Brain microvascular endothelial cell (primary cell): Measurements from ENCODE around the gene HSF5.
A peak's percentile ranks its signal among the peaks of the same experiment; 100 is the strongest.

ENCODE experiments used
- DNase-seq: peaks from one replicate; pipeline ENCODE4 v3.0.0-alpha.2; 2020
- H3K27ac ChIP-seq: fragments of 250-450 bp; sonication (Bioruptor Pico); 2 replicates; pipeline ENCODE4 v1.5.1; 2020; ENCODE audit warnings: mild to moderate bottlenecking, moderate library complexity
- H3K27me3 ChIP-seq: fragments of 250-450 bp; sonication (Bioruptor Pico); replicated peaks from 2 replicates; pipeline ENCODE4 v1.5.1; 2020; ENCODE audit warnings: mild to moderate bottlenecking
- H3K36me3 ChIP-seq: fragments of 250-450 bp; sonication (Bioruptor Pico); replicated peaks from 2 replicates; pipeline ENCODE4 v1.5.1; 2020; ENCODE audit warnings: mild to moderate bottlenecking
- H3K4me3 ChIP-seq: 2 replicates; pipeline ENCODE4 v1.5.1; 2011; ENCODE audit warnings: low read depth, mild to moderate bottlenecking, control low read depth, low read length, moderate library complexity
- in situ Hi-C: cut with HindIII; loops from 2 replicates; pipeline ENCODE4 v1.10.0; 2017; ENCODE audit warnings: low sequenced_read_pairs, low pct_ligation_motif_present
- TF ChIP-seq, protein P1 (sequence below): IDR thresholded peaks from 2 replicates; pipeline ENCODE4 v1.5.1; 2011; ENCODE audit warnings: low read depth, mild to moderate bottlenecking, moderate library complexity, low read length, control low read depth, inconsistent platforms; ENCODE audit errors: missing control alignments

Gene HSF5

DNA sequence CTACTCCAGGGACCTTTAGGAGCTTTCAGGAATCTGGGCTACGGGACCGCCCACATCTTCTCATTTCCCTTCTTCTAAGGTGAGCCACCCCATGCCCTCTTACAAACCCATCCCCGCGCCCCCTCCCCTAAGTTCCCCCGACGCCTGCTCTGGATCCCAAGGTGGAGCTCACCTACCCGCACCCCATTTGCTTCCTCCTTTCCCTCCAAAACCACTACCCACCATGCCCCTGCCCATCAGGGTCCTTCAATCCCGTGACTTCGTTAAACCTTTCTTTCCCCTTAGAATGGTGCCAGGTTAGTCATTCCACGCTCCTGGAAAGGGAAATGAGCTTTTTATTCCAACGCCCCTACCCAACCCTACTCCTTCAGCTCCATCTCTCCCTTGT is 26.6 kb upstream of the HSF5 start:
- no peak for DNase-seq
- in situ Hi-C loops, result no loop called here
- TF ChIP-seq, protein P1, sequence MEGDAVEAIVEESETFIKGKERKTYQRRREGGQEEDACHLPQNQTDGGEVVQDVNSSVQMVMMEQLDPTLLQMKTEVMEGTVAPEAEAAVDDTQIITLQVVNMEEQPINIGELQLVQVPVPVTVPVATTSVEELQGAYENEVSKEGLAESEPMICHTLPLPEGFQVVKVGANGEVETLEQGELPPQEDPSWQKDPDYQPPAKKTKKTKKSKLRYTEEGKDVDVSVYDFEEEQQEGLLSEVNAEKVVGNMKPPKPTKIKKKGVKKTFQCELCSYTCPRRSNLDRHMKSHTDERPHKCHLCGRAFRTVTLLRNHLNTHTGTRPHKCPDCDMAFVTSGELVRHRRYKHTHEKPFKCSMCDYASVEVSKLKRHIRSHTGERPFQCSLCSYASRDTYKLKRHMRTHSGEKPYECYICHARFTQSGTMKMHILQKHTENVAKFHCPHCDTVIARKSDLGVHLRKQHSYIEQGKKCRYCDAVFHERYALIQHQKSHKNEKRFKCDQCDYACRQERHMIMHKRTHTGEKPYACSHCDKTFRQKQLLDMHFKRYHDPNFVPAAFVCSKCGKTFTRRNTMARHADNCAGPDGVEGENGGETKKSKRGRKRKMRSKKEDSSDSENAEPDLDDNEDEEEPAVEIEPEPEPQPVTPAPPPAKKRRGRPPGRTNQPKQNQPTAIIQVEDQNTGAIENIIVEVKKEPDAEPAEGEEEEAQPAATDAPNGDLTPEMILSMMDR, result no peak
- no peaks in the 10 kb centered on the region for H3K27me3 ChIP-seq
- H3K4me3 ChIP-seq, result peak overlapping the region; percentile 73
- H3K36me3 ChIP-seq, result peaks cover 18% of the 10 kb centered on the region
- H3K27ac ChIP-seq, result no peak overlapping the region

DNA sequence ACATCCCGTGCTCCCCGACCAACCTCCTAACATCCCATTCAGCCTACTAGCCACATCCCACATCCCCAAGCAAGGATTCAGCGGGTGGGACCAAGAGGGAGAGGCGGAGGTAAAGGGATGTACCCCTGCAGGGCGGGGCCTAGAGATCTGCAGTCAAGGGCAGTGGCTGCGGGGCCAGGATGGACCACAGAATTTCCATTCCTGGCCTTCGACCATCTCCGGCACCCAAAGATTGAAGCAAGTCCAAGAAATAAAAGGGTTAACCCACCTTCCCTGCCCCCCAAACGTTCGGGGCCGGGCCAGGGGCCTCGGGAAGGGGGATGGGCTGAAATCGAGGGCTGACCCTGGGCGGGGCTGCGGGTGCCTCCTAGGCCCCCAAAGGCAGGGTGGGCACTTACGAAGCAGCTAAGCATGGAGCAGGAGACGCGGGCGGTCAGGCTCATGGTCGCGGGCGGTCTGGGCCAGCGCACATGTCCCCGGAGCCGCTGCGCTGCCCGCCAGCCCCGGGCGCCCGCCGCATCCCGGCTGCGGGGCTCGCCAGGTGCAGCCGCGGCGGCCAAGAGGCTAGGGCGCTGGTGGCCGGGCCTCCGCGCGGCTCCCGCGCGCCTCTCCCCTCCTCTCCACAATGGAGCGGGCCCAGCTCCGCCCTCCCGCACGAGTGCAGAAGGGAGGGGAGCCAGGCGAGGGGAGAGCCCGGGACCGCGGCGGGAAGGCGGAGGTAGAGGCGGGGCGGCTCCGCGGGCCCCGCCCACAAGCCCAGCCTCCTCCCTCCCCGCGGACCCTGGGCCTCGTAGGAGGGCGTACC is 26.0 kb upstream of the HSF5 start, which contains the start of gene MTMR4:
Gene MTMR4, minus strand, starts transcription at position 674 of the 805 bp plus-strand sequence. Its CDS starts 231 bp downstream, at position 443.
- TF ChIP-seq, protein P1, result no peak
- Histone ChIP-seq H3K27ac (no peak within 1 kb of the TSS), H3K27me3 (no peaks in the 10 kb centered on the region), H3K4me3 (peak within 1 kb of the TSS; percentile 73), H3K36me3 (peaks cover 22% of the 10 kb centered on the region)
- peak; percentile 18 for DNase-seq
- in situ Hi-C loops, result no loop called here

DNA sequence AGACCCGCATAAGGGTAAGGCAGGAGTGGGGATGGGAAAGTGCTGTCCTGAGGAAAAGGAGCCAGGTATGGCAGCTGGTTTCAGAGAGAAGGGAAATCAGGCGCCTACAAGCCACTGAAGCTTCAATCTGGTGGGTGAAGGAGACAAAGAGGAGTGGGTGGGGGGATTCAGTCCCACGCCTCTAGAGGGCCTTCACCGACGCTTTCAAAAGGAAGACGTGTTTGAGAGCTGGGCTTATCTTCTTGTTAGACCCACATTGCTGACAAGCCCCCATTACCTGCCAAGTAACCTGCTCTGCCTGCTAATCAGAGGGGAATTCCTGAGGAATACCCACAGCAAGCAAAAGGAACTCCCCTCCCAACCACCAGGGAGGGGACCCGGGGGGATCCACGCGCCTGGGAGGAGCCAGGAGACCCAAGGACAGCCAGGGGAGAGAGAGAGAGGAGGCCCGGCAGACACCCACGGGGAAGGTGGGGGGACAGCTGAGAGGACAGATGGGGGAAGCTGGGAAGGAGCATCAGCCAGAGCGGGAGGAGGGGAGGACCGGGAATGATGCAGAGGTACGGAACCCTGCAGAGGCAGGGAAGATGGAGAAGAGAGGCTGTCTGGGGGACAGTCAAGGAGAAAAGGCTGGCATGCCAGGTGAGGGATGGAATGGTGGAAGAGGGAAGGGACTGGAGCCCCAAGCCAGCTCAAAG is 25.2 kb upstream of the HSF5 start:
- Histone ChIP-seq H3K27me3 (no peaks in the 10 kb centered on the region), H3K27ac (no peak overlapping the region), H3K4me3 (peak overlapping the region; percentile 73), H3K36me3 (peaks cover 22% of the 10 kb centered on the region)
- TF ChIP-seq, protein P1, result no peak
- in situ Hi-C loops, result no loop called here
- DNase-seq, result no peak

DNA sequence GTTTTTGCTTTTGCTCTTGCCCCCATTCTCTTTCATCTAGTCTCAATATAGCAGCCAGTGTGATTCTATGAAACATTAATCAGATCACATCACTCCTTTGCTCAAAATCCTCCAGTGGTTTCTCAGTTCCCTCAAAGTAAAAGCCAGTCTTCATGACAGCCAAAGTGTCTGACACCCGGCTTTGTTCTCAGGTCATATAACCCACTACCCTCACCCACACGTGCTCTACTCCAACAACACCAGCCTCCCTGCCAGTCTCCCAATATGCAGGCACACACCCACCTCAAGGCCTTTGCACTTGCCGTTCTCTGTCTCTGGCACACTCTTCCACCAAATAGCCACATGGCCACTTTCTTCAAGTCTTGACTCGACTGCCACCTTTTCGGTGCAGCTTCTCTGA is 21.9 kb upstream of the HSF5 start:
- TF ChIP-seq, protein P1, result no peak
- in situ Hi-C loops, result no loop called here
- Histone ChIP-seq H3K27ac (no peak overlapping the region), H3K4me3 (no peak overlapping the region), H3K36me3 (peaks cover 25% of the 10 kb centered on the region), H3K27me3 (no peaks in the 10 kb centered on the region)
- DNase-seq, result no peak

DNA sequence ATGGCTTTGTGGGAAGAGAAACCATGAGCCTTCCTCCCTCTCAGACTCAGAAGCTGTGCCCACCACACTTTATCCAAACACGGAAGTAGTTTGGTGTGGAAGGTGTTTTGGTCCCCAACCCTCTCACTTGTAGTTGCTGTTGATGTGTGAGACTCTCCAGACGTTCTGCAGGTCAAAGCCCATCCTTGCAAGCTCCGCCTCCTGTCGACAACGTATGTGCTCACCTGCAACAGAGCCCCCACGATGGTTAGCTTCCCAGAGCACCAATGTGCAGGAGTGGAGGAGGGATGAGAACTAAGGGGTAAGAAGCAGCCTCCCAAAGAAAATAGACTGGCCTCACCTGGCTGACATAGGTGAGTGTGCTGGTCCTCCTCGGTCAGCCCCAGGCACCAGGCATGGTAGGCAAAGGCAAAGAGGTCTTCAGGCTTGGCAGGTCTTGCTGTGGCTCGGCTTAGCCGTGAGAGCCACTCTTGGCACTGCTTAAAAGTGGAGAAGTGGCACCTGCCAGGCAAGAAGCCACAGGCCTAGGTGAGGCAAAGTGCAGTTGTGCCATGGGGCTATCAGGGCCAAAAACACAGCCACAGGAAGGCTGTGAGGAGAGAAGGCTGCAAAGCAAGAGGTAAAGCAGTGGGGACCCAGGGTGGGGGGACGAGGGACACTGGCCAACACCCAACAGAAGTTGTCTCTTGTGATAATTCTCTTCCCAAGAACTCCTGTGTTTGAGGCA is 20.3 kb upstream of the HSF5 start:
- H3K4me3 ChIP-seq, result no peak overlapping the region
- TF ChIP-seq, protein P1, result no peak
- no peaks in the 10 kb centered on the region for H3K27me3 ChIP-seq
- no peak overlapping the region for H3K27ac ChIP-seq
- DNase-seq, result no peak
- H3K36me3 ChIP-seq, result peaks cover 41% of the 10 kb centered on the region
- in situ Hi-C loops, result no loop called here
